A549 treated with CpdA at 1 μM for 4 hours (cell line): ENCODE data around the gene SOWAHC. TPM values are rescaled to one million over a fixed set of nuclear protein-coding genes. Genes with fewer than 3 reads are reported as not detected.

ENCODE experiments used
- total RNA-seq: library from RNA; stranded (reverse); fragments of 200-300 nt; extraction: Qiagen RNA extraction; gene quantifications from 5 replicates; pipeline ENCODE4 v1.2.3, GENCODE V29; 2022; ENCODE audit warnings: low read depth

The SOWAHC gene, protein sequence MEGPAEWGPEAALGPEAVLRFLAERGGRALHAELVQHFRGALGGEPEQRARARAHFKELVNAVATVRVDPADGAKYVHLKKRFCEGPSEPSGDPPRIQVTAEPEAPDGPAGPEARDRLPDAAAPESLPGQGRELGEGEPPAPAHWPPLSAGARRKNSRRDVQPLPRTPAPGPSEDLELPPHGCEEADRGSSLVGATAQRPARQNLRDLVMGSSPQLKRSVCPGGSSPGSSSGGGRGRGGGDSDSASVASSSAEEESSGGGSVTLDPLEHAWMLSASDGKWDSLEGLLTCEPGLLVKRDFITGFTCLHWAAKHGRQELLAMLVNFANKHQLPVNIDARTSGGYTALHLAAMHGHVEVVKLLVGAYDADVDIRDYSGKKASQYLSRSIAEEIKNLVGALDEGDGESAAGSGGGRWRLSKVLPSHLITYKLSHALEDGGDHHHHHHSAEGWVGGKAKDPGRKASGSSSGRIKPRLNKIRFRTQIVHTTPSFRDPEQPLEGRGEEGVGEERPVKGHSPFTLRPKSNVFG
- 16.3 to 18.9 TPM (median 17.6 TPM) in 5 replicates for total RNA-seq

DNA sequence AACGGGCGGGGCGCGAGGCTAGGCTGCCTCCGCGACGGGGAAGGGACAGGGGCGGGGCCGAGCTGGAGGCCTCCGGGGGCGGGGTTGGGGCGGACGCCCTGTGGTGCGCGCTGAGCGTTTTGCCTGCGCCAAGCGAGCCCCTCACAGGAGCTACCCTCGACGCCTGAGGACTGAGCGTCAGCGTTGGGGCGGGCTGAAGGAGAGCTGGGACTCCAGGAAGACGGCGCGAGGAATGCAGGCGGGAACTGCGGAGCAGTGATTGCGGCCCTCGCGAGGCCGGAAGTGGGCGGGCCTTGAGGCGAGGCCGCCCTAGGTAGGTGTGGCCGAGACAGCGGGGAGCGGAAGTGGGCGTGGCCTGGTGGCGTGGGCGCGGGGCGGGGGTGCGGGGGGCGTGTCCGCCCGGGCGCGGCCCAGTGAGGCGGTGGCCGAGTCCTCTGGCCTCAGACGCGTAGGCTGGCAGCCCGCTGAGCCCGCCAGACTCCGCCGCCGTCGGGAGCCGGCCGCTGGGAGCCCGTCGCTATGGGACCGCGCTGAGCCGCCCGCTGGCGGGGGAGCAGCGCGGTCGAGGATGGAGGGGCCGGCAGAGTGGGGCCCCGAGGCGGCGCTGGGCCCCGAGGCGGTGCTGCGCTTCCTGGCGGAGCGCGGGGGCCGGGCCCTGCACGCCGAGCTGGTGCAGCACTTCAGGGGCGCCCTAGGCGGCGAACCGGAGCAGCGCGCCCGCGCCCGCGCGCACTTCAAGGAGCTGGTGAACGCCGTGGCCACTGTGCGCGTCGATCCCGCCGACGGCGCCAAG, at the start of gene SOWAHC, which contains the start of gene SEPTIN10:
TSS of gene SOWAHC (plus strand) at position 443 of the 793 bp plus-strand sequence. CDS start at position 569, 126 bp downstream.
TSS of gene SEPTIN10 (minus strand) at position 45 of the 793 bp plus-strand sequence. CDS start 139 bp downstream, outside the sequence.

Other genes starting within 250 kb of the SOWAHC start
- 40.9 to 72.2 TPM (median 55.0 TPM) in 5 replicates for gene SEPTIN10, start 398 bp upstream of the SOWAHC start, total RNA-seq
- 5.7 to 10.1 TPM (median 7.4 TPM) in 5 replicates for gene RGPD5, start 179.9 kb downstream of the SOWAHC start, total RNA-seq